AG09319 (cell line): ENCODE data around the gene GPM6B.

Experiments
- DNase-seq: peaks from one replicate; pipeline ENCODE4 v3.0.0-alpha.2; 2010; ENCODE audit warnings: low read depth; ENCODE audit errors: extremely low read depth
- CTCF ChIP-seq: IDR thresholded peaks from 2 replicates; pipeline ENCODE4 v1.5.1; 2011; ENCODE audit warnings: low read depth, mild to moderate bottlenecking, inconsistent platforms, low read length, moderate library complexity

GPM6B gene

GRCh38 chrX:13770013-13770535, 46.8 kb downstream of the GPM6B start:
- no peak for TF ChIP-seq CTCF
- no peak for DNase-seq

- no peak for DNase-seq
Measured at GRCh38 chrX:13768939-13769338, 48.0 kb downstream of the GPM6B start.

GRCh38 chrX:13764765-13765164, 52.1 kb downstream of the GPM6B start:
- DNase-seq, result no peak
- TF ChIP-seq CTCF, result no peak; the same call in 1 of the 2 replicates

More at GRCh38 chrX:13768939-13769338, 48.0 kb downstream of the GPM6B start:
- TF ChIP-seq CTCF, result no peak

GRCh38 chrX:13764281-13764680, 52.6 kb downstream of the GPM6B start:
- no peak for DNase-seq
- no peak for TF ChIP-seq CTCF

GRCh38 chrX:13763489-13763888, 53.4 kb downstream of the GPM6B start:
- no peak for TF ChIP-seq CTCF
- DNase-seq, result no peak

- no peak for TF ChIP-seq CTCF
- DNase-seq, result peak; percentile 5
Measured at GRCh38 chrX:13761606-13762414, 55.1 kb downstream of the GPM6B start.

- no peak for TF ChIP-seq CTCF
- DNase-seq, result no peak
Measured at GRCh38 chrX:13760426-13760825, 56.5 kb downstream of the GPM6B start.
